Cardiac fibroblast (primary cell): ENCODE results near the gene TMEM114.
"Not testable (repeated sequence)": the region's sequence is repeated elsewhere in the genome, so short reads cannot be mapped to it uniquely, and the experiment has no call there.

Experiments used
- DNase-seq, 2 donors: peaks; one replicate each; pipeline versions ENCODE4 v3.0.0 to v3.0.0-alpha.2; 2010; ENCODE audit warnings: low read depth in 2 of 2
- H3K4me3 ChIP-seq, 2 donors: replicated peaks in 1 of 2; 1 replicate in 1 of 2; 2 replicates in 1 of 2; pipeline ENCODE4 v1.5.1; 2011; ENCODE audit warnings: low read depth in 2 of 2, low read length in 2 of 2, mild to moderate bottlenecking in 2 of 2, moderate library complexity in 1 of 2
- TF ChIP-seq, protein P1 (sequence below): IDR thresholded peaks from one replicate; pipeline ENCODE4 v1.5.1; 2011; ENCODE audit warnings: low read depth, mild to moderate bottlenecking, low read length, inconsistent platforms

The TMEM114 gene

GRCh38 chr16:8569650-8570346 lies 20.5 kb downstream of the TMEM114 start:
- TF ChIP-seq, protein P1, sequence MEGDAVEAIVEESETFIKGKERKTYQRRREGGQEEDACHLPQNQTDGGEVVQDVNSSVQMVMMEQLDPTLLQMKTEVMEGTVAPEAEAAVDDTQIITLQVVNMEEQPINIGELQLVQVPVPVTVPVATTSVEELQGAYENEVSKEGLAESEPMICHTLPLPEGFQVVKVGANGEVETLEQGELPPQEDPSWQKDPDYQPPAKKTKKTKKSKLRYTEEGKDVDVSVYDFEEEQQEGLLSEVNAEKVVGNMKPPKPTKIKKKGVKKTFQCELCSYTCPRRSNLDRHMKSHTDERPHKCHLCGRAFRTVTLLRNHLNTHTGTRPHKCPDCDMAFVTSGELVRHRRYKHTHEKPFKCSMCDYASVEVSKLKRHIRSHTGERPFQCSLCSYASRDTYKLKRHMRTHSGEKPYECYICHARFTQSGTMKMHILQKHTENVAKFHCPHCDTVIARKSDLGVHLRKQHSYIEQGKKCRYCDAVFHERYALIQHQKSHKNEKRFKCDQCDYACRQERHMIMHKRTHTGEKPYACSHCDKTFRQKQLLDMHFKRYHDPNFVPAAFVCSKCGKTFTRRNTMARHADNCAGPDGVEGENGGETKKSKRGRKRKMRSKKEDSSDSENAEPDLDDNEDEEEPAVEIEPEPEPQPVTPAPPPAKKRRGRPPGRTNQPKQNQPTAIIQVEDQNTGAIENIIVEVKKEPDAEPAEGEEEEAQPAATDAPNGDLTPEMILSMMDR: no peak

GRCh38 chr16:8568231-8568617 lies 22.1 kb downstream of the TMEM114 start:
- H3K4me3 ChIP-seq: no peak overlapping the region
- no peak for DNase-seq
- TF ChIP-seq, protein P1: no peak

More at GRCh38 chr16:8569650-8570346, 20.5 kb downstream of the TMEM114 start:
- H3K4me3 ChIP-seq: no peak overlapping the region
- DNase-seq: no peak

GRCh38 chr16:8567355-8568230 lies 22.7 kb downstream of the TMEM114 start:
- DNase-seq: peak; percentile 91 to 95
- TF ChIP-seq, protein P1: peak; percentile 98
- H3K4me3 ChIP-seq: no peak overlapping the region

GRCh38 chr16:8565498-8565897 lies 24.8 kb downstream of the TMEM114 start:
- H3K4me3 ChIP-seq: no peak overlapping the region
- DNase-seq: no peak
- TF ChIP-seq, protein P1: no peak

DNA sequence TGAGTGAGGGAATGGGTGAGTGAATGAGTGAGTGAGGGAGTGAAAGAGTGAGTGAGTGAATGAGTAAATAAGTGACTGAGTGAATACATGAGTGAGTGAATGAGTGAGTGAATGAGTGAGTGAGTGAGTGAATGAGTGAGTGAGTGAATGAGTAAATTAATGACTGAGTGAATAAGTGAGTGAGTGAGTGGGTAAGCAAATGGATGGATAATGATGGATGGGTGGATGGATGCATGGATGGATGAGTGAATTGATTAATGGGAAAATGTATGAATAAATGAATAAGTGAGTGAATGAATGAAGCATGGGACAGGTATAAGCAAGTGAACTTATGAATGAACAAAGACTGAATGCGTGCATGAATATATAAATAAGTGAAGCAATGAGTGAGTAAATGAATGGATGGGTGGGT lies 25.4 kb downstream of the TMEM114 start:
- TF ChIP-seq, protein P1: no peak
- no peak overlapping the region for H3K4me3 ChIP-seq
- no peak for DNase-seq

GRCh38 chr16:8563944-8564540 lies 26.3 kb downstream of the TMEM114 start:
- not testable (repeated sequence) for DNase-seq

DNA sequence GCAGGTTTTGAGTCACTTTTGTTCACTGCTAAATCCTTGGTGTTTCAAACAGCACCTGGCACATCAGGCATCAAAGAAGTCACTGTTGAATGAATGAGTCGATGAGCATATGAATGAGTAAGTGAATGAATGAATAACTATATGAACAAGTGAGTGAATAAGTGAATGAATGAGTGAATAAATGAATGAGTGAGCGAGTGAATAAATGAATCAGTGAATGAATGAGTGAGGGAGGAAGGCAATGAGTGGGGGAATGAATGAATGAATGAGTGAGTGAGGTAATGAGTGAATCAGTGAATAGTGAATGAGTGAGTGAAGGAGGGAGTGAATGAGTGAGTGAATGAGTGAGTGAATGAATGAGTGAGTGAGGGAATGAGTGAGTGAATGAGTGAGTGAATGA lies 28.8 kb downstream of the TMEM114 start:
- DNase-seq: no peak
- H3K4me3 ChIP-seq: no peak overlapping the region
- TF ChIP-seq, protein P1: no peak

More at GRCh38 chr16:8563944-8564540, 26.3 kb downstream of the TMEM114 start:
- not testable (repeated sequence) for H3K4me3 ChIP-seq
